Left colon (tissue), 2 donors: Measurements from ENCODE around the gene BIK. TPM values are rescaled to one million over a fixed set of nuclear protein-coding genes. Genes with fewer than 3 reads are reported as not detected.
"Not testable (repeated sequence)": the region's sequence is repeated elsewhere in the genome, so short reads cannot be mapped to it uniquely, and the experiment has no call there.

Experiments
- ATAC-seq: fragments of 200-7000 bp; cut with Tn5 transposase; one replicate; pipeline ENCODE4 v1.9.1; 2020; ENCODE audit warnings: mild to moderate bottlenecking, moderate library complexity
- DNase-seq, 2 donors: peaks; one replicate each; pipeline ENCODE4 v3.0.0-alpha.2; 2020
- intact Hi-C, 2 donors: fragments of 100-400 bp; cut with DNase I in 1 of 2; cut with micrococcal nuclease in 1 of 2; formaldehyde crosslinking; loops; one replicate each; pipeline versions ENCODE4 v1.11.2 to v1.14.0; 2022; cut with DNase I, micrococcal nuclease
- total RNA-seq, 2 donors: library from RNA; stranded (reverse); fragmentation: NEBNext Ultra II Directional; extraction: Animal tissue kit (Norgen Biotek cat#: 25700); gene quantifications; one replicate each; pipeline ENCODE4 v1.2.1, GENCODE V29; 2021
- donor health status: DM: no; HTN: no; CAD: no.
- donor health status: DM: yes; HTN: yes; CAD: no.

BIK gene
- total RNA-seq, 2 donors from 2014 or later = 22.6 to 23.0 TPM

DNA sequence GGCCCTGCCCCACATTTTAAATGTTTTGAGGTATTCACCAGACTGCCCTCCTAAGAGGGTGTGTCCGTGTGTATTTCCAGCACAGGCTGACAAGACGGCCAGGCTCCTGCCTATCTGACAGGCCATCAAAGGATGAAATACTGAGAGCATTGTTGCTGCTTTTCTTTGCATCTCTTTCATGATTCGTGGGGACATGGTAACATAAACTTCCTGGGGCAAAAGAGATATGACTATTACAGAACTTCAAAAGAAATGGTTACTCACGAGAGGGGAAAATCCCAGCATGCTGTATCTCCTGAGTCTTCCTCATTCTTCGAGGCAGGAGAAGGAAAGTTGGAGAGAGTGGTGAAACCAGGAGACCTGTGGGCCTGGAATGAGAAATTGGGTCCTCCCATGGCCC lies 10.3 kb upstream of the BIK start:
- intact Hi-C loops = no loop called here
- DNase-seq (no peak), ATAC-seq (no peak)

DNA sequence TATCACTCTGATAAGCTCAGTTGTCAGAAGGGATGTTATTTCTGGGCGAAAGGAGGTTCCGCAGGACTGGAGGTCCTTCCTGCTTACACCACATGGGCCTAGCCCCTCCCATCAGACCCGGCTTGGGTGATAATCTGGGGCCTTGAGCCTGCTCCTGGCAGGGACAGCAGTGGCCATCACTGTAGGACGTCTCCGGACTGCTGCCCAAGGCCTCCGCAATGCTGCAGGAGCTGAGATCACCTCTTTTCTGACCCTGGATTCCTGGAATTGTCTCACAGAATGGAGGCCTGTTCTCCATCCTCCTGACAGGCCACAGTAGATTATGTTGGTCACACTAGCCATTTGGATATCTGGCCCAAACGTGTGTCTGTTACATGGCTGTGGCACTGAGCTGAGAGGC lies 9.2 kb upstream of the BIK start:
- intact Hi-C loops = no loop called here
- DNase-seq (no peak), ATAC-seq (no peak)

DNA sequence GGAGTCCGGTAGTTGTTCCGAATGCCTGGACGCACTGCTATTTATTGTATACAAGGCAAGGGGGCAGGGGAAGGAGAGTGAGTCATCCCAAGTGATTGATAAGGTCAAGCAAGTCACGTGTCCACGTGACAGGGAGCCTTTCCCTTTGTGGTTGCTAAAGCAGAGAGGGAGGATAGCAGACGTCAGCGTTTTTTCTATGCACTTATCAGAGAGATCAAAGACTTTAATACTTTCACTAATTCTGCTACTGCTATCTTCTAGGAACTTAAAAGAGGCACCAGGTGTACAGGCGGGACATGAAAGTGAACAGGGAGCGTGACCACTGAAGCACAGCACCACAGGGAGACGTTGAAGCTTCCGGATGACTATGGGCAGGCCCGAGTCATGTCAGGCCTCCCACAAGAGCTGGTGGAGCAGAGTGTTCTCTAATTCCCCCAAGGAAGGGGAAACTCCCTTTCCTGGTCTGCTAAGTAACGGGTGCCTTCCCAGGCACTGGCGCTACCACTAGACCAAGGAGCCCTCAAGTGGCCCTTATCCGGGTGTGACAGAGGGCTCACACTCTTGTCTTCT lies 6.4 kb upstream of the BIK start:
- intact Hi-C loops, ATAC-seq, DNase-seq: not testable (repeated sequence)

DNA sequence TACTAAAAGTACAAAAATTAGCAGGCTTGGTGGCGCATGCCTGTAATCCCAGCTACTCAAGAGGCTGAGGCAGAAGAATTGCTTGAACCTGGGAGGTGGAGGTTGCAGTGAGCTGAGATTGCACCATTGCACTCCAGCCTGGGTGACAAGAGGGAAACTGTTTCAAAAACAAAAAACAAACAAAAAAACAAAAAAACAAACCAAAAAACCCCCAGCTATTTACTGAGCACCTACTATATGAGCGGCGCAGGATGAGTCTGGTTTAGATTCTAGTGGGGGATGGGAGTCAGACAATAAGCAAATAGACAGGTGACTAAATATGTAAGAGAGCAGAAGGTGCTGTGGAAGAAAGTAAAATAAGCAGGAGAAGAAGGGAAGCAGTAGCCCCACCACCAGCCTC lies 5.6 kb upstream of the BIK start:
- intact Hi-C loops, ATAC-seq, DNase-seq: not testable (repeated sequence)

DNA sequence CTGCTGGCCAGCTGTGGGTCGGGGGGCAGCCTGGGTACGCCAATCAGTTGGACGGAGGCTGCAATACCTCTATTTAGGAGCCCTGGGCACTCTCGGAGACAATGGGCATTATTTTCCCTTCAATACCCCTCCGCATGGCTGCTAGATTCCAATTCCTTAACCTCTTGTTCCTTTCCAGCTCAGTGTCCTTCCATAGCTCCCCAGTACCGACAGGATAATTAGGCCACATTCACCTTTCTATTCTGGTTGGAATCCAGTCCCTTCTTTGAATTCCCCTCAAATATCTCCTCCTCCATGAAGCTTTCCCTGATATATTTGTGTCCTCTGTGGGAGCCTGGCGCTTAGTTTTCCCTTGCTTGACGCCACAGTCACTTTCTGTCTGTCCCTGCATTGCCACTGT lies 4.2 kb upstream of the BIK start:
- intact Hi-C loops = no loop called here
- ATAC-seq (no peak), DNase-seq (no peak)

DNA sequence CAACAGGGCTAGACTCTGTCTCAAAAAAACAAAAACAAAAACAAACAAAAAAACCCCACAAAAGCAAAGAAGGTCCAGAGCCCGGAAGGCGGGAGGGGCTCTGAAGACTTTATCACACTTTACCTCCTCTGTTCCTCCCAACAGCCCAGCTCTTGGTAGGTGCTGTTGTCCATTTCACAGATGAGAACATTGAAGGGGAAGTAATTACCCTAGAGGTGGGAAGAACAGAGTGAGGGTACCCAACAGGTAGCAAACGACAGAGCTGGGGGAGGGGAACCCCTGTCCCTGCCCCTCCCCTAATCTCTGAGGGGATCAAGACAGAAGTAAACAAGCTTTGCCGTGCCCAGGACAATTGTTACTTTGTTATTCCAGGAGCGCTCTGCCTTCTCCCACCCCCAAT lies 1.0 kb upstream of the BIK start:
- ATAC-seq (no peak), DNase-seq (no peak)
- intact Hi-C loops = no loop called here

DNA sequence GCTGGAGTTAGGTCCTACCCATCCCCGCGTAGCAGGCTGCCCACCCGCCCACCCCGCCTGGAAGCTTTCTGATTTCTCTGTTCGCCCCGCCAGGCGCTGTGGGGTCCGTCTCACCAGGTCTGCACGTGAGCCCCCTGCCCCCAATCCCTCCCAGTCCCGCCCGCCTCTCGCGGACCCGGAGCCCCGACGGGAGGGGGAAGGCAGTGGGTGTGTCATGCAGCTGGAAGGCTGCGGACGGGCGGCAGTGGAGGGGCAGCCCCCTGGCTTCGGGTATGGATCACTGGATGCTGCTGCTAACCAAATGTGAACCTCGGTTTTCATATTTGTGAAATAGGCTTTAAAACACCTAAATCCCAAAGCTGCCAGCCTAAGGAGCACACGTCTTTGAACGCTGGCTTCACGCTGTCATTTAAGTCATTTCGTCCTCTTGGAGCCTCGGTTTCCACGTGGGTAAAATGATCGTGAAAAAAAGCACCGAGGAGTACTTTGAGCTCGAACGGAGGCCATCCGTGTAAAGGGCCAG lies 568 bp upstream of the BIK start:
- no peak for ATAC-seq
- intact Hi-C loops = no loop called here
- DNase-seq = no peak

DNA sequence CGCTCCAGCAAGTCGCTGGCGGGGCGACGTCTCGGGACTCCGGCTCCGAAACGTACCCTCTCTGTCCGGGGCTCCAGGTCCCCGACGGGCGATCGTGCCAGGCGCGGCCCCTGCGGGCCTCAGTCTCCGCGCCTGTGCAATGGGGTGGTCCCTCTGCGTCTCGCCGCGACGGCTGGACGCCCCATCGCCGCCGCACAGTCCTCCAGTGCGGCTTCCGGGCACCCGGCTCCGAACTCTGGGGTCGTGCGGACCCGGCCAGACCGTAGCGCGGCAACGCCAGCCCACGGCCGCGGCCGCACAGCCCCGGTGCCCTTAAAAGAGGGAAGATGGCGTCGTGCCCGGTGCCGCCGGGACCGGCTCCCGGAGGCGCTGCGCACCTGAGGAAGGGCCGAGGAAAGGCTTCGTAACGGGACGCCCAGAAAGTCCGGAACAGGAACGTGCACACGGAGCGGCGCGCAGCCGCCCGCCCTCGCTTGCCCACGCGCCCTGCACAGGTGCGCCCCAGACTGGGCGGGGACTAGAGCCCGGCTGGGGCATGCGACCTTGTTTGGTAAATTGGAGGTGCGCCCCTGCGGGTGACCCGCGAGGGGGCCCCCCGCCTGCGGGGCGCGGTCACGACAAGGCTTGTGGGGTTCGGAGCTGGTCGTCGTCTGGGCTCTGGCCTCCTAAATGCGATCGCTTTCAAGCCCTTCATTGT lies 525 bp downstream of the BIK start:
- intact Hi-C loops = no loop called here
- peak; percentile 64 to 77 for DNase-seq
- peak; percentile 69 for ATAC-seq

DNA sequence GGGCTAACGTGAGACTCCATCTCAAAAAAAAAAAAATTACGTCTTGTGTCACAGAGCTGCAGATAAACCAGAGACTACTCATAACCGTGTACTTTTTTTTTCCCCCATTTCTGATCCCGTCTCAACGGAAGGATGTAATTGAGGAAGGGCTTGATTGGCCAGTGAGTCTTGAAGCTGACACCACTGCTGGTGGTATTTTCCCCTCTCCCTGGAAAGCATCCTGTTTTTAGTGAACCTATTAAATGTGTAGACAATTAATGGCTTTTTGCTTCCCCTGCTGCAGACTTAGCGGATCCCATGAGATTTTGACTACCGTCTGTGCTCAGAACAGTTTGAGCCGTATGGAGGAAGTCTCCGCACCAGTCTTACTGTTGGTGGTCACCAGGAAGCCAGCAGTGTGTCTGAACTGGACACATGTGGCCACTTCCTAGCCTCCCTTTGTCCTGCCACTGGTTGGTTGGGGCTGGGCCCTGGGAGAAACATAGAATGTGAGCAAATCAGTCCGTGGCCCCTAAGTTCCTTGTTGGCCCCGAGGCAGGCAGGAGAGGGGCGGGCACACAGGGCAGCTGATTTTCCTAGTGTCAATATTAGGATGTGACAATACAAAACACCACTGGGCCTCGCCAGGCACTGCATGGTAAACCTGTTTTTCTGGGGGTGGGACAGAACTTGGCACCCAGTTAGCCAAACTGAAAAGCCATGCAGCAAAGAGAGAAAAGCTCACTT lies 3.1 kb downstream of the BIK start:
- intact Hi-C loops = no loop called here
- DNase-seq (peak in 1 of 2 donors; percentile 63), ATAC-seq (peak; percentile 29)

DNA sequence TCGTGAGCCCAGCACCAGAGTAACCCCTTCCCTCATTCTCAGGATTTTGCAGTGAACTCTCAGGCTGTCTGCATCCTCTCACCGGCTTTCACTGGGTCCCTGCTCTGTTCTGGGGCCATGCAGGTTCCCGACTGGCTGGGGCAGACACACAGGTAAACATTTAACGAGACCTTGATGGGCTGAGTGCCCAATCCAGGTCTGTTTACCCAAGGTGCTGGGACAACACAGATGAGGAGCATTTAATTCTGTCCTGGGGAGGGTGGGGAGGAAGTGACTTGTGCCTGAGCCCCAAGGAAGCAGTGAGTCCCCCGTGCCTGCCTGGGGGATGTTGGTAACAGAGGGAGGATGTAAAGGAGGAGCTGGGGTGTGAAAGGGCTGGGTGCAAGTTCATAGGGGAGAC lies 4.4 kb downstream of the BIK start:
- DNase-seq (peak; percentile 78 to 89), ATAC-seq (peak; percentile 64)
- intact Hi-C loops = no loop called here

DNA sequence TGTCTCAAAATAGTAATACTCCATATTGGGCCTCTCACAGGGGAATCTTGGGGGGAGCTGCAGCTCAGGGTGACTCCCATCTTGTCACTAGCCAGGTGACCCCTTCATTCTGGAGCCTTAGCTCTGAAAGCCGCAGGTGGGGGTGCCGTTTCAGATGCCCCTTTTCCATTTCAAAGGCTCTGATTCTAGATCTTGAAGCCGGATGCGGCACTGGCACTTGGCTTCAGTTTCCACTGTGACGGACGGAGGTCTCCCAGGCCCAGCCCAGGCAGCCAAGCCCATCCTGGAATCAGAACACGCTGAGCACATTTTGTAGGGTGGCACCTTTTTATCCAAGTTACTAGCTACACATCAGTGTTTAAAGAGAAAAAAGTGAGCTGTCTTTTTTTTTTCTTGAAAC lies 6.4 kb downstream of the BIK start:
- ATAC-seq (no peak), DNase-seq (no peak)

DNA sequence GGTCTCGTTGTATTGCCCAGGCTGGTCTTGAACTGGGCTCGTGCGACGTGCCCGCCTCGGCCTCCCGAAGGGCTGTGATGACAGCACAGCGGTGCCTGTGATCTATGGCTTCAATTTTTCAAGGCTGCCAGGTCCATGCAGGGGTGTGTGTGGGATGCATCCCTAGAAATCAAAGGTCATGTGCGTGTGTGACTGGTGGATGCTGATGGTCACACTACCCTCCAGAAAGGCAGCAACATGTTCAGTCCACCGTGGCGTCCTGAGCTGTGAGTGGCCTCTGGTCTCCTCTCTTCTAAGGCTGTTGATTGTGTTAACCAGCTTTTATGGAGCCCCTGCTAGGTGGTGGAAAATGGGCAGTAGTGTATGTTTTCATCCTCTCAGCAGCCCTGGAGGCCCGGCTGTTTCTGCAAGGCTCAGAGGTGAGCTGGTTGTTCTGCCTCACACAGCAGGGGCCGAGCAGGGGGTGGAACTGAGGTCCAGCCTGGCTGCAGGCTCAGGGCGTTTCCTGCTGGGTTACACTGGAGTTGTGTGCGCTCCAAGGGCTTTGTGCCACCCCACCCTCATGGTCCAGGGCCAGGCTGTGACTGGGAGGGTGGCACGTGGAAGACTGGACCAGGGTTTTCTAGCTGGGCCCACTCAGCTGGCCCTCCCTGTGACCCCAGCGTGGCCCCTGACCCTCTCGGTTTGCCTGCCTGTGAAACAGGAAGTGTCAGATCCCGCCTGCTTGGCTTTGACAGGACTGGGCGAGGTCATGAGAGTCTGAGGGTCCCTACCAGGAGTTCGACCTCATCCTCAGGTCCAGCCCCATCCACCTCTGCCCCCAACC lies 7.7 kb downstream of the BIK start:
- ATAC-seq (peak; percentile 57), DNase-seq (peak; percentile 72 to 73)
- intact Hi-C loops = no loop called here

More for the DNA sequence above, 6.4 kb downstream of the BIK start:
- intact Hi-C loops = no loop called here

DNA sequence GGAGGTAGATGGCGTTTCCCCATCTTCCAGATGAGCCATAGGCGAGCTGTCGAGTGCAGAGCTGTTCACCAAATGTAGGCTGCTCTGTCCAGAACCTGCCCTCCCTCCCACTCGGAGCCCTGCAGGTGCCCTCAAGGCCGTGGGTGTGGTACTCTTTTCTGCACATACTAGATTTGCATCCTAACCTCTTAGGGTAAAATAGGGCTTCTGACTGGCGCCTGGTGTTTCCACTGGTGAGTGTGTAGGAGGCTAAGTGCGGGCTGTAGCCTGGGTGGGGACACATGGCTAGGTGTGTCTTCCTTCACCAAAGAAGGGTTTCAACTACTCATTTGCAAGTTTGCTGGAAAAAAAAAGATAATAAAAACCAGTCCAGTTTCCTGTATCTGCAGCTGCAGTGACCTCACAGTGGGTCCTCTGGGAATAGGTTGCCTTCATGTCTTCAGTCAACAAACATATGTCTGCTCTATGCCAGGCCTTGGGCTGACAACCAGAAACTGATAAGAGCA lies 8.5 kb downstream of the BIK start:
- intact Hi-C loops = no loop called here
- ATAC-seq = peak; percentile 25
- no peak for DNase-seq

DNA sequence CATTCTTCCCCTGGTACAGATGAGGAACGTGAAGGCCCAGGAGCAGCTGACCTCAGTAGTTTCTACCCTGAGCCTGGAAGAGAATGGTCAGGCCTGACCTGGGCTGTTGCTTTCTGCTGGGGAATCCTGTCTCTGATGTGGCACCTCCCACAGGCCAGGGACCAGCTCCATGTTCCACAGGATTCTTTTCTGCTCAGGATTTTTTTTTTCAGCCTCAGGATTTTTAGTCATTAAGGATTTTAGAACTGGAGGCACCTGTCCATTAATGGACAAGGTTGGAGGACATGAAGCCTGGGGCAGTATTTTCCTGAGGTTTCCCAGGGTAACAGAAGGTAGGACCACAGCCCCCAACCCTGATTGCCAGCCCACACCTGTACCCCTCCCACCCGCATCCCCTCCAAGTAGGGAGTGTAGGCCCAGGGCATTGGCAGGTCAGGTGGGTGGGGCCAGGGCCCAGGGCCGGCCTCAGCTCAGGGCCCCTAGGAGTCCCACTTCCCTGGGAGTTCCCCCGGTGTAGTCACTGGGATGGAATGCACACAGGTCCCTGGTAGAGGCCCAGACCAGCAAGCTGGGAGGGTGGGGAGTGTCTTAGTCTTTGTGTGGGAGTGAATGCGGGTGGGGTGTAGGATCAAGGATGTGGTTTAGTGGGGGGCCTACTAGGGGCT lies 16.1 kb downstream of the BIK start:
- peak; percentile 39 for ATAC-seq
- intact Hi-C loops = no loop called here

DNA sequence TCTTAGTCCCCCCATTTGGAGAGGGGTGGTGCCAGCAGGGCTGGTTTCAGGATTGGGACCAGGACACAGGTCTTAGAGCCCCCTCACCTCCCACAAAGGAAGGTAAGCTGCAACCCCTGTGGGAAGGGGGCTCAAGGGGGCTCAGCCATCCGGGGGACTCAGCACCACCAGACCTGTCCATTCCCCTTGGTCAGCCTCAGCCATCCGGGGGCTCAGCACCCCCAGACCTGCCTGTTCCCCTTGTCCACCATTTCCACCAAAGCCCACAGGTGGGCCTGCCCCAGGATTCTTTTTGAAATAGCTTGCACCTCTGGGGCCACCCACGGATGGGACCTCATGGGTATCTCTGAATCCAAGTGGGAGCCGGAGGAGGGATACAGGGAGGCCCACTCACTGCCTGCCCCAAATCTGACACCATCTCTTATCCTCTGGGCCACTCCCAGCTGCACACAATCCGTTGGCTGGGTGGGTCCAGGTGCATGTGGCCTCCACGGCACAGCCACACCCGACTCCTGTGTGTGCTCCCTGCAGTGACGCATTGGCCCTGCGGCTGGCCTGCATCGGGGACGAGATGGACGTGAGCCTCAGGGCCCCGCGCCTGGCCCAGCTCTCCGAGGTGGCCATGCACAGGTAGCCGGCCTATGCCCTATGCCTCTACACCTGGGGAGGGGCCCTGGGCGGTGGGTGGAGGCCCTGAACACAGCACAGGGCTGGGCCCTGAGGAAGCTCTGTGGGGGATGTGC lies 16.8 kb downstream of the BIK start:
- DNase-seq = peak; percentile 83 to 92
- intact Hi-C loops = no loop called here
- ATAC-seq = peak; percentile 74

More for the DNA sequence above, 16.1 kb downstream of the BIK start:
- peak in 1 of 2 donors; percentile 85 for DNase-seq

DNA sequence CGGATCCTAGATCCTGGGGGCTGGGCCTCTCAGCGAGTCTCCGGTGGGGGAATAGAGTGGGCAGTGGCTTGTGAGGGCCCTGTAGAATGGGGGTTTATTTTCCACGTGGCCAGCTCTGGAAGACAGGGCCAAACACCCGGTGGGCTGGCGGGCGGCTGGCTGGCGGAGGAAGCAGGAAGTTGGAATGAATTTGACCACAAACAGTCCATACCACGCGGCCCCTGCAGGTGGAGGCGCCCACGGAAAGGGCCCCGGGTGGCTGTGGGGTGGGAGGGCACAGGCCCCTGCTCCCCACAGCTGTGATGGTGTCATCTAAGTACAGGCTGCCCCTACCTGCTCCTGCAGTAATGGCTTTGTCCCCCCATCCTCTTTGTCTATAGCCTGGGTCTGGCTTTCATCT lies 17.6 kb downstream of the BIK start:
- intact Hi-C loops = no loop called here
- peak in 1 of 2 donors; percentile 60 for DNase-seq
- peak; percentile 26 for ATAC-seq

DNA sequence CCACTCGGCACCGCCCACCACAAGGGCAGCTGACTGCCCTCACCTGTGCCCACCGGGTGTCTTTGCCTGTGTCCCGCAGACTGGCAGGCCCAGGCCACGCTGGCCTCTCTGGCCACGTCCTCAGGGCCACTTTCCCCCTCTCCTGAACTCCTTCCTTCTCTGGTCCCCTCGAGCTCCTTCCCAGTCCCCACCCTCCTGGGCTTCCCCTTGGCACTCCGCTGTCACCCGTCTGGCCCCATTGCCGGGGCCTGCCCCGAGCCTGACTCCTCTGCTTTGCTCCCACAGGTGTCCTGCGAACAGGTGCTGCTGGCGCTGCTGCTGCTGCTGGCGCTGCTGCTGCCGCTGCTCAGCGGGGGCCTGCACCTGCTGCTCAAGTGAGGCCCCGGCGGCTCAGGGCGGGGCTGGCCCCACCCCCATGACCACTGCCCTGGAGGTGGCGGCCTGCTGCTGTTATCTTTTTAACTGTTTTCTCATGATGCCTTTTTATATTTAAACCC lies 18.4 kb downstream of the BIK start:
- intact Hi-C loops = no loop called here
- ATAC-seq (peak; percentile 50), DNase-seq (peak; percentile 77 to 83)
